LNCaP clone FGC (cell line): ENCODE measurements around the gene NID2.

Experiments used
- DNase-seq: peaks from one replicate; pipeline ENCODE4 v3.0.0-alpha.2; 2011; ENCODE audit warnings: low read depth
- H3K4me3 ChIP-seq: 2 replicates; pipeline ENCODE4 v1.5.1; 2011; ENCODE audit warnings: mild to moderate bottlenecking, low read depth, low read length, control low read depth
- TF ChIP-seq, protein P1 (sequence below): IDR thresholded peaks from 2 replicates; pipeline ENCODE4 v1.5.1; 2012; ENCODE audit warnings: mild to moderate bottlenecking; ENCODE audit not compliant: control insufficient read depth, insufficient read depth; ENCODE audit errors: extremely low read depth

NID2 gene

DNA sequence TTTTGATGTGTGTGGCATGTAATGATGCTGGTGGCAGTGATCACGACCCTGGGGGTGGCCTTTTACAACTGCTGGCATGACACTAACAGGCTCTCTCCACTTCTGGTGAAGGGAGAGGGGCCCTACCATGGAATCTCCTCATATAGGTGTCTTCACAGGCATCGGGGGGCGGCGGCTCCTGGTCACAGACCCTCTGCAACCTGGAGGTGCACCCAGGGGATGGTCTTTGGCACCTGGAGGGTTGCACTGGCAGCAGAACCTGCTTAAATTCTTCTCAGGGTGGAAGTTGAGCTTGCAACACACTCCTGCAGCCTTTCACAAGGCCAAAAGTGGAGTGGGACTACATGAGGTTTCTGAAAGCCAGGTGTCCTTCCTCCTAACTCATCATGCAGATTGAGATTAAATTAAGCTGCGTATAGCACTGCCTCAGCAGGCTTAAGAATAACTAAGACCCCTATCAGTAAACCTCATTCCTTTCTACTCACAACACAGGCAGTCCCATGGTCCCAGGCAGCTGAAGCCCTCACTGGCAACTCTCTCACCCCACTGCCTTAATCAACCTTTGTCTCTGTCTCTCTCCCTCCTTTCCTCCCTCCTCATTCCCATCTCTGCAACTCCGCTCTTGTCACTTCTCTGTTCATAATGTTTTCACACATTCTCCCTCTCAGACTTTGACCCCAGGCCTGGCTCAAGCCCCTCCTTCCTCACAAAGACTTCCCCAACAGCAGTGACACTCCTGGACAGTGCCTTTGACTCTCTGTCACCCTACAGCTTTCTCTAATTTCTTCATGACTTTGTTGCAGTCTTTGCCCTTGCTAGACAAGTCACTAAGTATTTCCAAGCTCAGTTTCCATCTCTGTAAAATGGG is 18.9 kb downstream of the NID2 start:
- no peak overlapping the region for H3K4me3 ChIP-seq
- no peak for DNase-seq
- TF ChIP-seq, protein P1, sequence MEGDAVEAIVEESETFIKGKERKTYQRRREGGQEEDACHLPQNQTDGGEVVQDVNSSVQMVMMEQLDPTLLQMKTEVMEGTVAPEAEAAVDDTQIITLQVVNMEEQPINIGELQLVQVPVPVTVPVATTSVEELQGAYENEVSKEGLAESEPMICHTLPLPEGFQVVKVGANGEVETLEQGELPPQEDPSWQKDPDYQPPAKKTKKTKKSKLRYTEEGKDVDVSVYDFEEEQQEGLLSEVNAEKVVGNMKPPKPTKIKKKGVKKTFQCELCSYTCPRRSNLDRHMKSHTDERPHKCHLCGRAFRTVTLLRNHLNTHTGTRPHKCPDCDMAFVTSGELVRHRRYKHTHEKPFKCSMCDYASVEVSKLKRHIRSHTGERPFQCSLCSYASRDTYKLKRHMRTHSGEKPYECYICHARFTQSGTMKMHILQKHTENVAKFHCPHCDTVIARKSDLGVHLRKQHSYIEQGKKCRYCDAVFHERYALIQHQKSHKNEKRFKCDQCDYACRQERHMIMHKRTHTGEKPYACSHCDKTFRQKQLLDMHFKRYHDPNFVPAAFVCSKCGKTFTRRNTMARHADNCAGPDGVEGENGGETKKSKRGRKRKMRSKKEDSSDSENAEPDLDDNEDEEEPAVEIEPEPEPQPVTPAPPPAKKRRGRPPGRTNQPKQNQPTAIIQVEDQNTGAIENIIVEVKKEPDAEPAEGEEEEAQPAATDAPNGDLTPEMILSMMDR, result no peak

DNA sequence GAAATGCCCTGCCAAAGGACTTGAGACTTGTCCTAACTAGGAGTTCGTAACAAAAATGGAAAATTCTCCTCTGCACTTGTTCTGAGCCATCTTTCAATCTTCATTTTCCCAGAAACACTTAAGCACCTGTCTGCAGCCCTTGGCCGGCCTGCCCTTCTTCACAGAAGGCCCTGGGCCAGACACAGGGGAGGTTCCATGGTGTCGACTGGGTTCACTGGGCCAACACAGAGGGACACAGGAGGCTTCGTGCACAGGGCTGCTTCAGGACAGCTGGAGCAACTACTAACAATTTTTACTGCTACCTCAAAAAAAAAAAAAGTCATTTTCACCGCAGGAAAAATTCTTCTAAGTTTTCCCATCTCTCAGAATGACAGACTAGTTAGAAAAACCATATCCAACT is 19.6 kb downstream of the NID2 start:
- TF ChIP-seq, protein P1, result no peak
- H3K4me3 ChIP-seq, result no peak overlapping the region
- no peak for DNase-seq

DNA sequence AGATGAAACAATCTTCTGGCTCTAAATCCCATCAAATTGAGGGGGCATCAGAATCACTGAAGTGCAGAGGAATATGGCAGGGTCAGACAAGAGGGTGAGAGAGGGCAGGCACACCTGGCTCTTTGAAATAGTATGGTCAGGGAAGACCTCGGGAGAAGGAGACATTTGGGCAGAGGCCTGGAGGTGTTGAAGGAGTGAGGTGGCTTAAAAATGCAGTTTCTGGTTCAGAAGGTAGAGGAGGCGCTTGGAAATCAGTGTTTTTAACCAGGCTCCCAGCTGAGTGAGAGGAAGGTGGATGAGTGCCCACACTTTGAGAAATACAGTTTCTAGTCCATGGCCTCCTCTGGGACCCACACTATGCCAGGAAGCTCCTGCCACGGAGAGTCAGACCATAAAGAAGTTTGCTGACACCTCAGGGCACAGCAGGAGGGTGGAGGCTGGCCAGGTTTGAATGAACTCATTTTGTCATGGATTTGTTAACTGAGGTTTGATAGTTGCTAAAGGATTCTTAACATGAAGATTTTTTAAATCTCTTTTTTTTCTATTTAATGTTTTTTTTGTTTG is 20.1 kb downstream of the NID2 start:
- TF ChIP-seq, protein P1, result no peak
- DNase-seq, result peak; percentile 68
- no peak overlapping the region for H3K4me3 ChIP-seq

DNA sequence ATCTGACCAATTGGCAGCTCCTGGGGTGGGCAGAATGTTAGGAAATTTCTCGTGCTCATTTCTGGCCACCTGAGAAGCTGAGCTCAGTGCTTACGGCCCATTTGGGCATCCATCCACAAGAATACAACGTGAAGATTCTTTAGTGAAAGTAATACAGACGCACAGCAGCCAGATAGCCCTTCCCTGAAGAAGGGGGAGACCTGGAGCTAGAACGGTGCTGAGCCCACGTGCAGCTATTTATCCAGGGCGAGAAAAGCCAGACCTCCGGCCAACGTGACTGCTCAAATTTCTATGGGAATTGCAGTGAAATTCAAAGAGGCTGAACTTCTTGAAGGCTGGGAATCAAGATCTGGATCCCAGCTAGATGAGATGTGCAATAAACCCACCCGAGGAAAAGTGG is 20.7 kb downstream of the NID2 start:
- DNase-seq, result no peak
- TF ChIP-seq, protein P1, result no peak
- H3K4me3 ChIP-seq, result no peak overlapping the region

DNA sequence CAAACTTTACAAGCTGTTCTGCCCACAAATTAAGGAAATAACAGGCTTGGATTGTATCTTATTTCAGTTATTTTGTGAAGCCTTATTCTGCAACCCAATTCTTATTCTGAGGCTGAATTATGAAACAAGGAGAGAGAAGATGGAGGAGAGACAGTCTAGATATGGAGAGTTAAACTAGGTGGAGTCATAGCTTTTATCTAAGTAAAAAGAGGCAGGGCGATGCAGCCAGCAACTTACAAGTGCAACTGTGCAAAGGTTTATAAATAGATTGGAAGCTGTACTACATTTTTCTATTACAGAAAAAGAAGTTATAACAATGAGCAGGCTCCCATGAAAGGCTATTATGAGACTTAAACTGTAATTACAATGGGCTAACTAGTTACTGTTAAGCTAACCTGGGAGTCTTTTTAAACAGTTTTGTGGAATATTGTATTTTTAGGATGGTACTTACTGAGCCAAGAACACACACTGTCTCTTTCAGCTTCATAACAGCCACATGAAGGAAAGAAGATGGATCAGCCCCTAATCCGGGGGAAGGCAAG is 22.4 kb downstream of the NID2 start:
- no peak for DNase-seq
- H3K4me3 ChIP-seq, result no peak overlapping the region
- TF ChIP-seq, protein P1, result no peak

DNA sequence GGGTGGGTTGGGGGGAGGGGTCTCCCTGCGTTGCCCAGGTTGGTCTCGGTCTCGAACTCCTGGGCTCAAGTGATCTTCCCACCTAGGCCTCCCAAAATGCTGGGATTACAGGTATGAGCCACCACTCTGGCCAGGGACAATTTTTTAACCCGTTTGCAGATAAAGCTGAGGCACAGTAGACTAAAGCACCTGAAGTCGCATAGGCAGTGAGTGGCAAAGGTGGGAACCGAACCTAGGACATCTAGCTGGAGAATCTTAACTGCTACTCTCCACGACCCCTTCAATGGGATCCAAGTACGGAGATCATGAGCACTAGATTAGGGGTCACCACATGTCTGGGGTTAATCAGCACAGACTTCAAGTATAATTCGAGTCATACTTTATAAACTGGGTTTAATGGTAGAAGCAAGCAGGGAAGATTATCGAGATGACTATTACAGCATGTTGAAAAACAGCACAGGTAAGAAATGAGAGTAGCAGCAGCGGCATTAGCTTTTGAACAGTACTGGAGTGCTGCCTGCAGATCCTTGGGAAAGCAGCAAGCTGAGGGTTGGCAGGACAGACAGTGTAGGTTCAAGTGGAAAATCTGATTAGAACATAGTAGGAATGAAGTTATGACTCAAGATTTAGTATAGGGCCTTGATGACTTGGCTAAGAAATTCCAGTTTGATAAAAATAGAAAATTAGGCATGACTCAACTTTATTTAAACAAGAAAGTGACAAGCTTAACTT is 23.9 kb downstream of the NID2 start:
- H3K4me3 ChIP-seq, result no peak overlapping the region
- TF ChIP-seq, protein P1, result no peak
- no peak for DNase-seq
